Measurements from ENCODE around the gene TTC28. TPM values are rescaled to one million over a fixed set of nuclear protein-coding genes. Genes with fewer than 3 reads are reported as not detected.

Gene TTC28
- total RNA-seq, 1 donor from 2014 or later: 1.3 TPM

DNA sequence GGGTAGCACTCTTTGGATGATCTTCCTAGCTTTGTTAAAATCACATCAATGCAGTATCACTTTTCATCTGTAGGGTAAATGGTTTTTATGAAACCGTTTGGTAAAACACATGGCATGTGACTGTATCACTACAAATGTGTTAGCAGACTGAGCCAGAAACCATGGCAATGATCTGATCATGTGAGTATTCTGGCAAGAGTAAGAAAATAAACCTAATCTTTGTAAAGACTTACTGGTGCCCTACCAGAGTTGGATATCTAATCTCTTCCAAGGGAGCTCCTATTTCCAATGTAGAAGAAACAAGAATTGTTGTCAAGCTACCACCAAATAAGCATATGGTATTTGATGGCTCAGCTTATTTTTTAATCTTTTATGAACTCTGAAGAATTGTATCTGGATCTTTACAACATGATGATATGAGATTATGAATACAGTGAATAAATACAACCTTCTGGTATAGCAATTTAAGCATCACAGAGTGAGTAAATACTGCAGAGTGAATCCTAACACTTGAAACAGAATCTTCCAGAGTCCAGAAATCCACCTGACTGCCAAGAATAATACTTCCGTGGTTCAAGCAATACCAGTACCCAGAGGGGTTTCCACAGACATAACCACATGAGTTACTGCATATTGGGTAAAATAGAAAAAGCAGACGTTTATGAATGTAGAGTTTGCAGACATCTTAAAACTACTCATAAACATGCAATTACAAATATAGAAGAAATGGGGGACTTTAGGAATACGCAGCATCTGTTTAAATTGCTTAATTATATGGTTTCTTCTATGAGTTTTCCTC, 238.8 kb downstream of the TTC28 start:
- Histone ChIP-seq H3K27me3 (ENCODE audit: control insufficient read depth, insufficient read depth, low read length) (peaks cover 2% of the 10 kb centered on the region), H3K36me3 (ENCODE audit: control insufficient read depth, insufficient read depth, low read length) (no peaks in the 10 kb centered on the region), H3K4me3 (ENCODE audit: low read depth, low read length) (no peak overlapping the region)
- no peak for DNase-seq (ENCODE audit: low read depth)
- TF ChIP-seq, protein P1, sequence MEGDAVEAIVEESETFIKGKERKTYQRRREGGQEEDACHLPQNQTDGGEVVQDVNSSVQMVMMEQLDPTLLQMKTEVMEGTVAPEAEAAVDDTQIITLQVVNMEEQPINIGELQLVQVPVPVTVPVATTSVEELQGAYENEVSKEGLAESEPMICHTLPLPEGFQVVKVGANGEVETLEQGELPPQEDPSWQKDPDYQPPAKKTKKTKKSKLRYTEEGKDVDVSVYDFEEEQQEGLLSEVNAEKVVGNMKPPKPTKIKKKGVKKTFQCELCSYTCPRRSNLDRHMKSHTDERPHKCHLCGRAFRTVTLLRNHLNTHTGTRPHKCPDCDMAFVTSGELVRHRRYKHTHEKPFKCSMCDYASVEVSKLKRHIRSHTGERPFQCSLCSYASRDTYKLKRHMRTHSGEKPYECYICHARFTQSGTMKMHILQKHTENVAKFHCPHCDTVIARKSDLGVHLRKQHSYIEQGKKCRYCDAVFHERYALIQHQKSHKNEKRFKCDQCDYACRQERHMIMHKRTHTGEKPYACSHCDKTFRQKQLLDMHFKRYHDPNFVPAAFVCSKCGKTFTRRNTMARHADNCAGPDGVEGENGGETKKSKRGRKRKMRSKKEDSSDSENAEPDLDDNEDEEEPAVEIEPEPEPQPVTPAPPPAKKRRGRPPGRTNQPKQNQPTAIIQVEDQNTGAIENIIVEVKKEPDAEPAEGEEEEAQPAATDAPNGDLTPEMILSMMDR (IDR thresholded peaks at IDR 0.05; ENCODE audit: insufficient read depth, low read length, severe bottlenecking): no peak
- FAIRE-seq: no peak

DNA sequence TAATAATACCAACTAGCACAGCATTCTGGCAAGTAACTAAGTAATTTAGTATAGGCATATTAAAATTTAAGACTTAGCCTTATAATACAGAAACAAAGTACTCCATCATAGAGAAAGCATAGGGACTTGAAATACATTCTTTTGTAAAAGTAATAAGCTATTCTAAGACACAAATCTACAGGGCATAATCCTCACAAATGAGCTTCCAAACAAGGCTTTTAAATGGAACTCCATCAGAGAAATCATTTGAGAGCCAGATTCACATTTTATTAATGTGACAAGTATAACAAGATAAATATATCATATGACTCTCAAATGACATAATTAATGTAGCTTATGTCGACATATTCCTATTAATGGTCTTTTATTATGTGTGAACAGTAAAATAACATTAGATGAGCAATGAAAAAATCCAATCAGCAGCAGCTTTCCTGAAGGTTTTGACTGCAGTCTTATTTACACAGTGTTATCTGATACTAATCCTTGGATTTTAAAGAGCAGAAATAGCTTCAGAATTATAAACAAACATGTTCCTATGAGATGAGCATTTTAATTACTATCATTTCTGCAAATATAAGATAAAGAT, 241.4 kb downstream of the TTC28 start:
- Histone ChIP-seq H3K36me3 (ENCODE audit: control insufficient read depth, insufficient read depth, low read length) (no peaks in the 10 kb centered on the region), H3K27me3 (ENCODE audit: control insufficient read depth, insufficient read depth, low read length) (no peaks in the 10 kb centered on the region), H3K4me3 (ENCODE audit: low read depth, low read length) (no peak overlapping the region)
- no peak for FAIRE-seq
- DNase-seq (ENCODE audit: low read depth): no peak
- TF ChIP-seq, protein P1 (IDR thresholded peaks at IDR 0.05; ENCODE audit: insufficient read depth, low read length, severe bottlenecking): no peak

DNA sequence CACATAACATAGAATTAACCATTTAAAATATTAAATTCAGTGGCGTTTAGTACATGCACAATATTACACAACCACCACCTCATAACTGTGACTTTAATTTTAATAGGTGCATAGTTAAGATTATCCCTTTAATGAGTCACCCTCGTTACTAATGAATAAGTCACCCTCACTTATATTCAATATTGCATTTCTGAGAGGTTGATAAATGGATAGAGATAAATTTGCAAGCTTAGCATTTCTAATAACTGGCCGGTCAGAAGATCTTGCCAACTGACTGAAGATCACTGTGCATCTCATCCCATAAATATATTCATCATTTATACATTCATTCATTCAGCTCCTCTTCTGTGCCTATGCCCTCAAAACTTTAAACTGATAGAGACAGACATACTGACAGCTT, 243.7 kb downstream of the TTC28 start:
- DNase-seq (ENCODE audit: low read depth): peak; percentile 84
- TF ChIP-seq, protein P1 (IDR thresholded peaks at IDR 0.05; ENCODE audit: insufficient read depth, low read length, severe bottlenecking): no peak
- FAIRE-seq: no peak
- no peaks in the 10 kb centered on the region for H3K27me3 ChIP-seq (ENCODE audit: control insufficient read depth, insufficient read depth, low read length)
- H3K36me3 ChIP-seq (ENCODE audit: control insufficient read depth, insufficient read depth, low read length): no peaks in the 10 kb centered on the region
- no peak overlapping the region for H3K4me3 ChIP-seq (ENCODE audit: low read depth, low read length)

DNA sequence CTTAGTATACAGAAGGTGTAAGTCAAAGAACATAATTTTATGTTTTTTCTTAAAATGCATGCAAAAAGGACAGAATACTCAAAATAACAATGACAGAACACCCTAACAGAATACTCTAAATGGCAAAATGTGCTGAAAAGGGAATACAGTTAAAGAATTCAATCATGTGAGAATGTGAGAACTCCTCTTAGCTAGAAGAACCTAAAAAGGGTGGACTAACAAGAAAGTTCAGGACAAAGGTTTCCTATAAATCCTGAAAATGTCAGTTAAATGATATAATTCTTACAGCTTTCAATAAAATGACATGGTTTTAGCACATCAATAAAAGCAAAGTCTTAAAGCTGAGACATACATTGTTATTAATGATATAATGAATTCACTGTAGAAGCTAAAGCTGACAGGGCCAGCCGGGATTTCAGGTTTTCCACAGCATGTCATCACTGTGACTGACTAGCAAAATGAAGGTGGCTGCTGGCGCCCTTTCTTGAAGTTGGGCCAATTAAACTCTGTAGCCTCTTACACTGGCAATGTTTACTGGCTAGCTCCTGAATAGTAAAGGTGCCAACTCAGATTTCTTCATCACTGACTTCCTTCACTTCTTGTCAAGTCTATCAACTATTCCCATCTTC, 244.4 kb downstream of the TTC28 start:
- FAIRE-seq (no peak), DNase-seq (ENCODE audit: low read depth) (peak; percentile 49)
- H3K4me3 ChIP-seq (ENCODE audit: low read depth, low read length): no peak overlapping the region
- TF ChIP-seq, protein P1 (IDR thresholded peaks at IDR 0.05; ENCODE audit: insufficient read depth, low read length, severe bottlenecking): no peak
- H3K36me3 ChIP-seq (ENCODE audit: control insufficient read depth, insufficient read depth, low read length): no peaks in the 10 kb centered on the region
- H3K27me3 ChIP-seq (ENCODE audit: control insufficient read depth, insufficient read depth, low read length): no peaks in the 10 kb centered on the region

DNA sequence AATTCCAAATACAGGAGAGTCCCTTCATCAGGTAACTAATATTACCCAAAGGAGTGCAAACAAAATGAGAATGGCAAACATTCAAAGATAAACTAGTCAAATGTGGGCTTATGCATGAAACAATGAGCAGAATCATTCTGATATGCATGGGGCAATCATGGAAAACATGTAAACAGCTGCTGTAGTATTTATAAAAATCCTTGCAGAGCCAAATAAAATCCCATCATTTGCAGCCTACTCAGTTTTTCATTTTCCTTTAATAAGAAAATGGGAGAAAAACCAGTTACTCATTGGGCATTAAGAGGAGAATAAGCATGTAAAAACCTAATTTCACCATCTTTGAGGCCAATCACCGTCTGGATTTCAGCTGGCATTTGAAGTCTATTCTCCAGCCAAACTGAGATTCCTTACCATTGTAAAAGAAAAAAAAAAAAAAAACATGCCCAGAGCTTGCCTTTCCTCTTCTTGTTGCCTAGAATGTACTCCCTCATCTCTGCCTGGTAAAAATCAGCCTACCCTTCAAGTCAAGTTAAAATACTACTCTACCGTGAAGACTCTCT, 249.1 kb downstream of the TTC28 start:
- no peaks in the 10 kb centered on the region for H3K27me3 ChIP-seq (ENCODE audit: control insufficient read depth, insufficient read depth, low read length)
- H3K4me3 ChIP-seq (ENCODE audit: low read depth, low read length): no peak overlapping the region
- TF ChIP-seq, protein P1 (IDR thresholded peaks at IDR 0.05; ENCODE audit: insufficient read depth, low read length, severe bottlenecking): no peak
- DNase-seq (ENCODE audit: low read depth) (no peak), FAIRE-seq (no peak)
- H3K36me3 ChIP-seq (ENCODE audit: control insufficient read depth, insufficient read depth, low read length): no peaks in the 10 kb centered on the region

Measured in bronchial epithelial cell (primary cell).